Activated naive CD4-positive, alpha-beta T cell treated with anti-CD3 and anti-CD28 coated beads, Interleukin-2, amount 50 U/mL, for 24 hours (primary cell): ENCODE data around the gene LAMB1.
"Not testable (repeated sequence)": the region's sequence is repeated elsewhere in the genome, so short reads cannot be mapped to it uniquely, and the experiment has no call there.

ENCODE experiments used
- H3K27ac Mint-ChIP-seq: one replicate; pipeline ENCODE4 v1.8.0; 2021; ENCODE audit warnings: mild to moderate bottlenecking, mixed read lengths
- H3K27me3 Mint-ChIP-seq: one replicate; pipeline ENCODE4 v1.8.0; 2021; ENCODE audit warnings: mixed read lengths
- H3K36me3 Mint-ChIP-seq: one replicate; pipeline ENCODE4 v1.8.0; 2021; ENCODE audit warnings: mixed read lengths
- H3K4me1 Mint-ChIP-seq: one replicate; pipeline ENCODE4 v1.8.0; 2021; ENCODE audit warnings: mixed read lengths
- H3K4me3 Mint-ChIP-seq: one replicate; pipeline ENCODE4 v1.8.0; 2021; ENCODE audit warnings: mild to moderate bottlenecking, mixed read lengths
- H3K9me3 Mint-ChIP-seq: one replicate; pipeline ENCODE4 v1.8.0; 2021; ENCODE audit warnings: mixed read lengths

LAMB1 gene

GRCh38 chr7:107914831-107915230, 88.1 kb downstream of the LAMB1 start:
- Mint-ChIP-seq H3K36me3 (peaks cover 37% of the 10 kb centered on the region), H3K9me3 (no peaks in the 10 kb centered on the region), H3K27ac (peak overlapping the region; percentile 76), H3K4me3 (no peak overlapping the region), H3K4me1 (peaks cover 43% of the 10 kb centered on the region), H3K27me3 (no peaks in the 10 kb centered on the region)

GRCh38 chr7:107913851-107914250, 89.1 kb downstream of the LAMB1 start:
- Mint-ChIP-seq H3K4me1 (peaks cover 40% of the 10 kb centered on the region), H3K9me3 (no peaks in the 10 kb centered on the region)

GRCh38 chr7:107911981-107912380, 91.0 kb downstream of the LAMB1 start:
- Mint-ChIP-seq H3K9me3 (no peaks in the 10 kb centered on the region), H3K36me3 (peaks cover 42% of the 10 kb centered on the region), H3K27me3 (no peaks in the 10 kb centered on the region), H3K4me3 (no peak overlapping the region), H3K27ac (no peak overlapping the region), H3K4me1 (peaks cover 41% of the 10 kb centered on the region)

More at GRCh38 chr7:107913851-107914250, 89.1 kb downstream of the LAMB1 start:
- H3K27me3 Mint-ChIP-seq = no peaks in the 10 kb centered on the region
- H3K36me3 Mint-ChIP-seq = peaks cover 38% of the 10 kb centered on the region
- H3K4me3 Mint-ChIP-seq = peak overlapping the region; percentile 2
- peak overlapping the region; percentile 68 for H3K27ac Mint-ChIP-seq

- Mint-ChIP-seq H3K27me3 (no peaks in the 10 kb centered on the region), H3K4me1 (peaks cover 38% of the 10 kb centered on the region), H3K9me3 (no peaks in the 10 kb centered on the region), H3K36me3 (peaks cover 46% of the 10 kb centered on the region), H3K27ac (no peak overlapping the region), H3K4me3 (no peak overlapping the region)
These were observed 93.5 kb downstream of the LAMB1 start for GRCh38 chr7:107909445-107909844.

GRCh38 chr7:107907790-107908189, 95.2 kb downstream of the LAMB1 start:
- H3K36me3 Mint-ChIP-seq = peaks cover 44% of the 10 kb centered on the region
- H3K9me3 Mint-ChIP-seq = no peaks in the 10 kb centered on the region
- no peak overlapping the region for H3K27ac Mint-ChIP-seq
- peaks cover 29% of the 10 kb centered on the region for H3K4me1 Mint-ChIP-seq
- H3K4me3 Mint-ChIP-seq = no peak overlapping the region
- no peaks in the 10 kb centered on the region for H3K27me3 Mint-ChIP-seq

GRCh38 chr7:107902381-107902780, 100.6 kb downstream of the LAMB1 start:
- Mint-ChIP-seq H3K4me1 (peaks cover 44% of the 10 kb centered on the region), H3K36me3 (peaks cover 20% of the 10 kb centered on the region), H3K27ac (no peak overlapping the region), H3K27me3 (no peaks in the 10 kb centered on the region), H3K9me3 (no peaks in the 10 kb centered on the region), H3K4me3 (no peak overlapping the region)

GRCh38 chr7:107900496-107901015, 102.4 kb downstream of the LAMB1 start:
- H3K27ac Mint-ChIP-seq = peak overlapping the region; percentile 1
- peaks cover 16% of the 10 kb centered on the region for H3K36me3 Mint-ChIP-seq

GRCh38 chr7:107898997-107899594, 103.9 kb downstream of the LAMB1 start:
- Mint-ChIP-seq H3K27me3 (no peaks in the 10 kb centered on the region), H3K4me1 (peaks cover 67% of the 10 kb centered on the region), H3K36me3 (peaks cover 16% of the 10 kb centered on the region), H3K27ac (no peak overlapping the region), H3K9me3 (no peaks in the 10 kb centered on the region), H3K4me3 (no peak overlapping the region)

More at GRCh38 chr7:107900496-107901015, 102.4 kb downstream of the LAMB1 start:
- Mint-ChIP-seq H3K4me3 (no peak overlapping the region), H3K9me3 (no peaks in the 10 kb centered on the region), H3K27me3 (no peaks in the 10 kb centered on the region), H3K4me1 (peaks cover 52% of the 10 kb centered on the region)

GRCh38 chr7:107892367-107892741, 110.6 kb downstream of the LAMB1 start:
- peak overlapping the region; percentile 98 for H3K4me3 Mint-ChIP-seq
- H3K9me3 Mint-ChIP-seq, H3K27me3 Mint-ChIP-seq: not testable (repeated sequence)
- peaks cover 11% of the 10 kb centered on the region for H3K36me3 Mint-ChIP-seq
- peaks cover 62% of the 10 kb centered on the region for H3K4me1 Mint-ChIP-seq
- H3K27ac Mint-ChIP-seq = peak overlapping the region; percentile 97

GRCh38 chr7:107891636-107892366, 111.2 kb downstream of the LAMB1 start:
- peak overlapping the region; percentile 98 for H3K4me3 Mint-ChIP-seq

GRCh38 chr7:107890962-107891635, 111.9 kb downstream of the LAMB1 start, which contains the start of gene DLD:
DLD (plus strand) TSS chr7:107891183; CDS start chr7:107891251, 68 bp downstream.
- peak within 1 kb of the TSS; percentile 99 for H3K27ac Mint-ChIP-seq
- H3K9me3 Mint-ChIP-seq = no peaks in the 10 kb centered on the region
- peaks cover 51% of the 10 kb centered on the region for H3K4me1 Mint-ChIP-seq
- H3K36me3 Mint-ChIP-seq = peaks cover 5% of the 10 kb centered on the region
- no peaks in the 10 kb centered on the region for H3K27me3 Mint-ChIP-seq
- peak within 1 kb of the TSS; percentile 98 for H3K4me3 Mint-ChIP-seq

More at GRCh38 chr7:107891636-107892366, 111.2 kb downstream of the LAMB1 start:
- H3K4me1 Mint-ChIP-seq = peaks cover 56% of the 10 kb centered on the region
- peaks cover 7% of the 10 kb centered on the region for H3K36me3 Mint-ChIP-seq
- H3K27me3 Mint-ChIP-seq = no peaks in the 10 kb centered on the region
- peak overlapping the region; percentile 97 for H3K27ac Mint-ChIP-seq
- no peaks in the 10 kb centered on the region for H3K9me3 Mint-ChIP-seq

- H3K27me3 Mint-ChIP-seq = no peaks in the 10 kb centered on the region
- peaks cover 5% of the 10 kb centered on the region for H3K36me3 Mint-ChIP-seq
- H3K9me3 Mint-ChIP-seq = no peaks in the 10 kb centered on the region
- peaks cover 45% of the 10 kb centered on the region for H3K4me1 Mint-ChIP-seq
- peak overlapping the region; percentile 98 for H3K4me3 Mint-ChIP-seq
- H3K27ac Mint-ChIP-seq = peak overlapping the region; percentile 99
These were observed 112.4 kb downstream of the LAMB1 start for GRCh38 chr7:107890493-107890961.

- Mint-ChIP-seq H3K4me1 (peaks cover 40% of the 10 kb centered on the region), H3K9me3 (no peaks in the 10 kb centered on the region), H3K27me3 (no peaks in the 10 kb centered on the region), H3K4me3 (peak overlapping the region; percentile 98), H3K27ac (peak overlapping the region; percentile 99), H3K36me3 (peaks cover 5% of the 10 kb centered on the region)
These were observed 113.0 kb downstream of the LAMB1 start for GRCh38 chr7:107889992-107890391.

GRCh38 chr7:107887827-107888226, 115.1 kb downstream of the LAMB1 start:
- not testable (repeated sequence) for H3K27ac Mint-ChIP-seq, H3K4me3 Mint-ChIP-seq, H3K36me3 Mint-ChIP-seq, H3K9me3 Mint-ChIP-seq, H3K27me3 Mint-ChIP-seq
- peaks cover 18% of the 10 kb centered on the region for H3K4me1 Mint-ChIP-seq

GRCh38 chr7:107884066-107884818, 118.7 kb downstream of the LAMB1 start:
- H3K9me3 Mint-ChIP-seq = no peaks in the 10 kb centered on the region
- peaks cover 6% of the 10 kb centered on the region for H3K4me1 Mint-ChIP-seq
- H3K36me3 Mint-ChIP-seq = no peaks in the 10 kb centered on the region
- no peak overlapping the region for H3K27ac Mint-ChIP-seq
- H3K27me3 Mint-ChIP-seq = peaks cover 3% of the 10 kb centered on the region
- no peak overlapping the region for H3K4me3 Mint-ChIP-seq
